ENCODE measurements around the gene RSBN1. TPM values are rescaled to one million over a fixed set of nuclear protein-coding genes. Genes with fewer than 3 reads are reported as not detected.

RSBN1 gene
- total and polyA plus RNA-seq, 2 donors (not counting 1 experiment from before 2014, with no cell fraction given): 9.4 to 10.2 TPM

- no peak overlapping the region for H3K4me2 ChIP-seq (ENCODE audit: extremely low read depth, insufficient read depth, low read length)
- no peaks in the 10 kb centered on the region for H3K79me2 ChIP-seq (ENCODE audit: control insufficient read depth, insufficient read depth, low read length)
- no peaks in the 10 kb centered on the region for H3K4me1 ChIP-seq (ENCODE audit: control insufficient read depth, extremely low read depth, insufficient read depth, low read length)
- no peaks in the 10 kb centered on the region for H4K20me1 ChIP-seq (ENCODE audit: control insufficient read depth, extremely low read depth, insufficient read depth, low read length)
- no peak overlapping the region for H3K4me3 ChIP-seq (replicated peaks in 1 of 4; ENCODE audit: control extremely low read depth in 1 of 4, insufficient read depth in 1 of 4, low read depth in 3 of 4, low read length in 4 of 4)
- no peaks in the 10 kb centered on the region for H3K27me3 ChIP-seq (ENCODE audit: control insufficient read depth, insufficient read depth, low read length)
- no peaks in the 10 kb centered on the region for H3K36me3 ChIP-seq (ENCODE audit: control insufficient read depth, insufficient read depth, low read length)
- no peaks in the 10 kb centered on the region for H3K9me3 ChIP-seq (ENCODE audit: control insufficient read depth, insufficient read depth, low read depth, low read length)
- no peak overlapping the region for H2AFZ ChIP-seq (ENCODE audit: low read length)
- H3K9ac ChIP-seq (ENCODE audit: insufficient read depth, low read length): no peak overlapping the region
- no peak overlapping the region for H3K27ac ChIP-seq (ENCODE audit: insufficient read depth, low read length)
- TF ChIP-seq EZH2 (IDR thresholded peaks at IDR 0.05; ENCODE audit: low read length, missing control alignments): no peak
- no peak for TF ChIP-seq CTCF (conservative IDR thresholded peaks at IDR 0.05 in 1 of 2, IDR thresholded peaks at IDR 0.05 in 1 of 2; ENCODE audit: low read depth in 1 of 2, low read length in 2 of 2)
- DNase-seq (ENCODE audit: low read depth in 2 of 2): no peak
Observed at GRCh38 chr1:113821916-113822315, 9.6 kb upstream of the RSBN1 start.

- Histone ChIP-seq H3K4me2 (ENCODE audit: extremely low read depth, insufficient read depth, low read length) (no peak overlapping the region), H3K9ac (ENCODE audit: insufficient read depth, low read length) (no peak overlapping the region), H3K27me3 (ENCODE audit: control insufficient read depth, insufficient read depth, low read length) (no peaks in the 10 kb centered on the region), H3K4me1 (ENCODE audit: control insufficient read depth, extremely low read depth, insufficient read depth, low read length) (no peaks in the 10 kb centered on the region), H3K36me3 (ENCODE audit: control insufficient read depth, insufficient read depth, low read length) (no peaks in the 10 kb centered on the region), H4K20me1 (ENCODE audit: control insufficient read depth, extremely low read depth, insufficient read depth, low read length) (no peaks in the 10 kb centered on the region), H2AFZ (ENCODE audit: low read length) (no peak overlapping the region), H3K27ac (ENCODE audit: insufficient read depth, low read length) (no peak overlapping the region), H3K4me3 (replicated peaks in 1 of 4; ENCODE audit: control extremely low read depth in 1 of 4, insufficient read depth in 1 of 4, low read depth in 3 of 4, low read length in 4 of 4) (no peak overlapping the region), H3K79me2 (ENCODE audit: control insufficient read depth, insufficient read depth, low read length) (no peaks in the 10 kb centered on the region), H3K9me3 (ENCODE audit: control insufficient read depth, insufficient read depth, low read depth, low read length) (no peaks in the 10 kb centered on the region)
- no peak for TF ChIP-seq EZH2 (IDR thresholded peaks at IDR 0.05; ENCODE audit: low read length, missing control alignments)
- no peak for TF ChIP-seq CTCF (conservative IDR thresholded peaks at IDR 0.05 in 1 of 2, IDR thresholded peaks at IDR 0.05 in 1 of 2; ENCODE audit: low read depth in 1 of 2, low read length in 2 of 2)
- DNase-seq (ENCODE audit: low read depth in 2 of 2): no peak
Observed at GRCh38 chr1:113818578-113818977, 6.3 kb upstream of the RSBN1 start.

GRCh38 chr1:113813218-113813617 is 942 bp upstream of the RSBN1 start:
- DNase-seq (ENCODE audit: low read depth in 2 of 2): no peak
- Histone ChIP-seq H3K27me3 (ENCODE audit: control insufficient read depth, insufficient read depth, low read length) (no peaks in the 10 kb centered on the region), H3K27ac (ENCODE audit: insufficient read depth, low read length) (no peak overlapping the region), H3K36me3 (ENCODE audit: control insufficient read depth, insufficient read depth, low read length) (no peaks in the 10 kb centered on the region), H3K9ac (ENCODE audit: insufficient read depth, low read length) (no peak overlapping the region), H3K9me3 (ENCODE audit: control insufficient read depth, insufficient read depth, low read depth, low read length) (no peaks in the 10 kb centered on the region), H3K4me1 (ENCODE audit: control insufficient read depth, extremely low read depth, insufficient read depth, low read length) (no peaks in the 10 kb centered on the region), H3K79me2 (ENCODE audit: control insufficient read depth, insufficient read depth, low read length) (peaks cover 36% of the 10 kb centered on the region), H3K4me3 (replicated peaks in 1 of 4; ENCODE audit: control extremely low read depth in 1 of 4, insufficient read depth in 1 of 4, low read depth in 3 of 4, low read length in 4 of 4) (no peak overlapping the region), H3K4me2 (ENCODE audit: extremely low read depth, insufficient read depth, low read length) (no peak overlapping the region), H4K20me1 (ENCODE audit: control insufficient read depth, extremely low read depth, insufficient read depth, low read length) (no peaks in the 10 kb centered on the region), H2AFZ (ENCODE audit: low read length) (no peak overlapping the region)
- no peak for TF ChIP-seq CTCF (conservative IDR thresholded peaks at IDR 0.05 in 1 of 2, IDR thresholded peaks at IDR 0.05 in 1 of 2; ENCODE audit: low read depth in 1 of 2, low read length in 2 of 2)
- TF ChIP-seq EZH2 (IDR thresholded peaks at IDR 0.05; ENCODE audit: low read length, missing control alignments): no peak

Measured in fibroblast of lung (primary cell).